H9 (cell line): Measurements from ENCODE around the gene HEPHL1. TPM values are rescaled to one million over a fixed set of nuclear protein-coding genes. Genes with fewer than 3 reads are reported as not detected.

Experiments
- DNase-seq: peaks from one replicate; pipeline ENCODE4 v3.0.0-alpha.2; 2017
- H2AFZ ChIP-seq: one replicate; pipeline ENCODE4 v1.6.1; 2013; ENCODE audit warnings: mild to moderate bottlenecking, low read length, control low read depth, moderate library complexity
- H2AK5ac ChIP-seq: 2 replicates; pipeline ENCODE4 v1.6.1; 2013; ENCODE audit warnings: low read length, control low read depth, mixed read lengths; ENCODE audit not compliant: insufficient read length
- H2BK120ac ChIP-seq: one replicate; pipeline ENCODE4 v1.6.1; 2013; ENCODE audit warnings: low read depth, mild to moderate bottlenecking, low read length, control low read depth, inconsistent platforms; ENCODE audit not compliant: poor library complexity, severe bottlenecking
- H2BK12ac ChIP-seq: 2 replicates; pipeline ENCODE4 v1.6.1; 2013; ENCODE audit warnings: low read length, control low read depth, mixed read lengths, low read depth; ENCODE audit not compliant: insufficient read length
- H2BK15ac ChIP-seq: 2 replicates; pipeline ENCODE4 v1.6.1; 2013; ENCODE audit warnings: low read depth, low read length, control low read depth
- H2BK20ac ChIP-seq: one replicate; pipeline ENCODE4 v1.6.1; 2013; ENCODE audit warnings: low read depth, mild to moderate bottlenecking, low read length, control low read depth, inconsistent platforms; ENCODE audit not compliant: poor library complexity, severe bottlenecking
- H2BK5ac ChIP-seq: 2 replicates; pipeline ENCODE4 v1.6.1; 2013; ENCODE audit warnings: low read length, control low read depth, mixed read lengths; ENCODE audit not compliant: insufficient read length
- H3K14ac ChIP-seq: 2 replicates; pipeline ENCODE4 v1.6.1; 2013; ENCODE audit warnings: low read length, control low read depth; ENCODE audit not compliant: insufficient read depth
- H3K18ac ChIP-seq: 2 replicates; pipeline ENCODE4 v1.6.1; 2013; ENCODE audit warnings: low read depth, mild to moderate bottlenecking, mixed read lengths, low read length, control low read depth; ENCODE audit not compliant: insufficient read length
- H3K23ac ChIP-seq: 2 replicates; pipeline ENCODE4 v1.6.1; 2013; ENCODE audit warnings: low read length, control low read depth, mixed read lengths, low read depth; ENCODE audit not compliant: insufficient read length
- H3K23me2 ChIP-seq: 2 replicates; pipeline ENCODE4 v1.6.1; 2013; ENCODE audit warnings: low read depth, mild to moderate bottlenecking, mixed read lengths, low read length, control low read depth; ENCODE audit not compliant: insufficient read length, poor library complexity, severe bottlenecking
- H3K27ac ChIP-seq: 2 replicates; pipeline ENCODE4 v1.5.1; 2013; ENCODE audit warnings: low read length, control low read depth, mixed read lengths, low read depth; ENCODE audit not compliant: insufficient read length
- H3K27me3 ChIP-seq: 2 replicates; pipeline ENCODE4 v1.6.1; 2013; ENCODE audit warnings: low read length, control low read depth, inconsistent platforms; ENCODE audit not compliant: insufficient read depth
- H3K4ac ChIP-seq: 2 replicates; pipeline ENCODE4 v1.6.1; 2013; ENCODE audit warnings: low read depth, mild to moderate bottlenecking, control low read depth, inconsistent platforms, low read length, moderate library complexity
- H3K4me1 ChIP-seq: 2 replicates; pipeline ENCODE4 v1.6.1; 2013; ENCODE audit warnings: low read length, control low read depth, inconsistent platforms; ENCODE audit not compliant: insufficient read depth
- H3K4me2 ChIP-seq: 2 replicates; pipeline ENCODE4 v1.6.1; 2013; ENCODE audit warnings: low read length, control low read depth, mixed read lengths; ENCODE audit not compliant: insufficient read length, insufficient read depth
- H3K56ac ChIP-seq: 2 replicates; pipeline ENCODE4 v1.6.1; 2013; ENCODE audit warnings: low read depth, mild to moderate bottlenecking, mixed read lengths, low read length, control low read depth; ENCODE audit not compliant: insufficient read length
- H3K79me1 ChIP-seq: 2 replicates; pipeline ENCODE4 v1.6.1; 2013; ENCODE audit warnings: low read depth, mild to moderate bottlenecking, moderate library complexity, low read length, control low read depth, inconsistent platforms; ENCODE audit not compliant: insufficient read depth, poor library complexity, severe bottlenecking
- H3K79me2 ChIP-seq: 2 replicates; pipeline ENCODE4 v1.6.1; 2013; ENCODE audit warnings: low read length, control low read depth, inconsistent platforms; ENCODE audit not compliant: insufficient read depth
- H3K9ac ChIP-seq: 2 replicates; pipeline ENCODE4 v1.6.1; 2013; ENCODE audit warnings: low read length, control low read depth, mixed read lengths; ENCODE audit not compliant: insufficient read length; ENCODE audit errors: extremely low read depth
- H3K9me3 ChIP-seq: one replicate; pipeline ENCODE4 v1.6.1; 2013; ENCODE audit warnings: low read depth, low read length, inconsistent platforms; ENCODE audit not compliant: control insufficient read depth
- H3T11ph ChIP-seq: one replicate; pipeline ENCODE4 v1.6.1; 2013; ENCODE audit warnings: mild to moderate bottlenecking, low read length, control low read depth, inconsistent platforms
- H4K20me1 ChIP-seq: one replicate; pipeline ENCODE4 v1.6.1; 2013; ENCODE audit not compliant: control insufficient read depth, insufficient read length, insufficient read depth
- H4K5ac ChIP-seq: 2 replicates; pipeline ENCODE4 v1.6.1; 2013; ENCODE audit warnings: low read depth, mild to moderate bottlenecking, mixed read lengths, low read length, control low read depth; ENCODE audit not compliant: insufficient read length
- H4K8ac ChIP-seq: replicated peaks from 2 replicates; pipeline ENCODE4 v1.6.1; 2013; ENCODE audit warnings: low read length, control low read depth, mixed read lengths, low read depth; ENCODE audit not compliant: insufficient read length
- H4K91ac ChIP-seq: 2 replicates; pipeline ENCODE4 v1.6.1; 2013; ENCODE audit warnings: low read depth, mild to moderate bottlenecking, moderate library complexity, mixed read lengths, low read length, control low read depth; ENCODE audit not compliant: insufficient read length
- H3K27ac Mint-ChIP-seq, 3 experiments: 2 replicates in 2 of 3; 3 replicates in 1 of 3; pipeline ENCODE4 v1.8.0; 2020 to 2021; ENCODE audit warnings: mixed read lengths in 3 of 3, mild to moderate bottlenecking in 1 of 3, moderate library complexity in 1 of 3
- H3K27me3 Mint-ChIP-seq: 2 replicates; pipeline ENCODE4 v1.8.0; 2021; ENCODE audit warnings: low read depth, mild to moderate bottlenecking, moderate library complexity, mixed read lengths
- H3K36me3 Mint-ChIP-seq, 3 experiments: 2 replicates in 2 of 3; 3 replicates in 1 of 3; pipeline ENCODE4 v1.8.0; 2020 to 2021; ENCODE audit warnings: low read depth in 3 of 3, mixed read lengths in 3 of 3; ENCODE audit not compliant: insufficient read depth in 1 of 3
- H3K4me1 Mint-ChIP-seq, 2 experiments: 2 replicates each; pipeline ENCODE4 v1.8.0; 2020; ENCODE audit warnings: mixed read lengths in 2 of 2
- H3K4me3 Mint-ChIP-seq, 2 experiments: 2 replicates in 1 of 2; 3 replicates in 1 of 2; pipeline ENCODE4 v1.8.0; 2020 to 2021; ENCODE audit warnings: mild to moderate bottlenecking in 2 of 2, mixed read lengths in 2 of 2, moderate library complexity in 1 of 2
- H3K9me3 Mint-ChIP-seq, 2 experiments: 2 replicates in 1 of 2; 3 replicates in 1 of 2; pipeline ENCODE4 v1.8.0; 2020; ENCODE audit warnings: mild to moderate bottlenecking in 2 of 2, mixed read lengths in 2 of 2, moderate library complexity in 1 of 2
- WGBS: extraction: QIAGEN DNeasy Blood & Tissue Kit; methylation state at CpG from one replicate; pipeline ENCODE4 v1.1.7; 2013; ENCODE audit warnings: missing lambda C conversion rate, low lambda C conversion rate, mixed read lengths; ENCODE audit not compliant: insufficient read length; ENCODE audit errors: extremely low coverage; 5-methylcytosine and 5-hydroxymethylcytosine counted together
- total RNA-seq: library from RNA; stranded (reverse); gene quantifications from 2 replicates; pipeline ENCODE4 v1.2.1, GENCODE V29; 2021
- TF ChIP-seq, protein P1 (sequence below): fragments of 200-600 bp; sonication (generic); conservative IDR thresholded peaks from 3 replicates; pipeline ENCODE4 v1.8.0; 2021; ENCODE audit warnings: antibody characterized with exemption, mild to moderate bottlenecking

HEPHL1 gene
- total RNA-seq, 1 experiment from 2014 or later = not detected

DNA sequence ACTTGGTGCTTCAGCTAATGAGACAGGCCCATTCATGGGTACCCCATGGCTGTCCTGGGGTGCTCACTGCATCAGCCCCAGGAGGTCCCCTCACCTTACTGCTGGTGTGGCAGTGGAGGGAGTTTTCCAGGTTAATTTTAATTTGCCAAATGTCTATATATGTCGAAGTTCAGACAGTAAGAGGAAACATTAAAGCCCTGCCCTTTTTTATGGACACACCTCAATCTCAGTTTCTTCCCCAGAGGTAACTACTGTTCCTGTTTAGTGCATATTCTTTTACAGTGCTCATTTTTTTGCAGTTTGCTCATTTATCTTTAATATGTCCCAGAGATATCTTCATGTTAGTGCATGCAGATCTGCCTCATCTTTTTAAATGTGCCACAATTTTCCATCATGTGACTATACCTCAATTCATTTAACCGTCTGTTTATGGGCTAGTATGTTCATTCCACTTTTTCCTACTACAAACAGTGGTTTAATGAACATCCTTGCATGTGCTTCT lies 119.1 kb downstream of the HEPHL1 start:
- Histone ChIP-seq H3K23ac (no peak overlapping the region), H3K56ac (no peak overlapping the region), H3K9ac (no peak overlapping the region), H3K79me2 (peaks cover 66% of the 10 kb centered on the region; the same call in 1 of the 2 replicates), H4K8ac (no peak overlapping the region), H2BK12ac (no peak overlapping the region), H3K23me2 (no peaks in the 10 kb centered on the region), H2BK15ac (no peak overlapping the region), H3K14ac (no peak overlapping the region), H2BK120ac (no peak overlapping the region), H3K27ac (no peak overlapping the region), H3K4ac (no peak overlapping the region), H3K27me3 (no peaks in the 10 kb centered on the region; the same call in 1 of the 2 replicates), H2AK5ac (no peak overlapping the region), H4K5ac (no peak overlapping the region), H2AFZ (no peak overlapping the region), H4K91ac (no peak overlapping the region), H3K4me1 (peaks cover 8% of the 10 kb centered on the region; the same call in 1 of the 2 replicates), H3K18ac (no peak overlapping the region), H3K9me3 (no peaks in the 10 kb centered on the region), H4K20me1 (no peaks in the 10 kb centered on the region), H2BK5ac (no peak overlapping the region), H2BK20ac (peak overlapping the region; percentile 27), H3K4me2 (no peak overlapping the region), H3T11ph (no peak overlapping the region), H3K79me1 (peaks cover 10% of the 10 kb centered on the region)
- DNase-seq = no peak
- no peak overlapping the region for H3K4me3 Mint-ChIP-seq
- TF ChIP-seq, protein P1, sequence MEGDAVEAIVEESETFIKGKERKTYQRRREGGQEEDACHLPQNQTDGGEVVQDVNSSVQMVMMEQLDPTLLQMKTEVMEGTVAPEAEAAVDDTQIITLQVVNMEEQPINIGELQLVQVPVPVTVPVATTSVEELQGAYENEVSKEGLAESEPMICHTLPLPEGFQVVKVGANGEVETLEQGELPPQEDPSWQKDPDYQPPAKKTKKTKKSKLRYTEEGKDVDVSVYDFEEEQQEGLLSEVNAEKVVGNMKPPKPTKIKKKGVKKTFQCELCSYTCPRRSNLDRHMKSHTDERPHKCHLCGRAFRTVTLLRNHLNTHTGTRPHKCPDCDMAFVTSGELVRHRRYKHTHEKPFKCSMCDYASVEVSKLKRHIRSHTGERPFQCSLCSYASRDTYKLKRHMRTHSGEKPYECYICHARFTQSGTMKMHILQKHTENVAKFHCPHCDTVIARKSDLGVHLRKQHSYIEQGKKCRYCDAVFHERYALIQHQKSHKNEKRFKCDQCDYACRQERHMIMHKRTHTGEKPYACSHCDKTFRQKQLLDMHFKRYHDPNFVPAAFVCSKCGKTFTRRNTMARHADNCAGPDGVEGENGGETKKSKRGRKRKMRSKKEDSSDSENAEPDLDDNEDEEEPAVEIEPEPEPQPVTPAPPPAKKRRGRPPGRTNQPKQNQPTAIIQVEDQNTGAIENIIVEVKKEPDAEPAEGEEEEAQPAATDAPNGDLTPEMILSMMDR = no peak
- peaks cover 6 to 14% (median 12%) of the 10 kb centered on the region in 3 experiments; a peak in 6 of 7 replicates for H3K36me3 Mint-ChIP-seq
- WGBS = no CpG with 5 or more reads among the region's 2 CpGs
- H3K4me1 Mint-ChIP-seq = peaks cover 69 to 72% of the 10 kb centered on the region in 2 experiments
- no peaks in the 10 kb centered on the region for H3K27me3 Mint-ChIP-seq
- H3K9me3 Mint-ChIP-seq = no peaks in the 10 kb centered on the region; a peak in 1 of 5 replicates
- no peak overlapping the region for H3K27ac Mint-ChIP-seq
